ENCODE results near the gene PKM. TPM values are rescaled to one million over a fixed set of nuclear protein-coding genes. Genes with fewer than 3 reads are reported as not detected.

Gene PKM
- total RNA-seq, 1 experiment from 2014 or later, result 1,007 TPM

GRCh38 chr15:72154316-72154715 lies 76.7 kb downstream of the PKM start:
- no peak for DNase-seq
- Histone ChIP-seq H3K36me3 (replicated peaks; ENCODE audit: control insufficient read depth, insufficient read depth, low read length) (no peaks in the 10 kb centered on the region), H3K4me3 (ENCODE audit: insufficient read depth, low read depth, low read length) (no peak overlapping the region), H3K27me3 (ENCODE audit: control insufficient read depth, insufficient read depth, low read length) (no peaks in the 10 kb centered on the region)

GRCh38 chr15:72153269-72154000 lies 77.6 kb downstream of the PKM start:
- H3K36me3 ChIP-seq (replicated peaks; ENCODE audit: control insufficient read depth, insufficient read depth, low read length), result no peaks in the 10 kb centered on the region
- no peak overlapping the region for H3K4me3 ChIP-seq (ENCODE audit: insufficient read depth, low read depth, low read length)
- no peaks in the 10 kb centered on the region for H3K27me3 ChIP-seq (ENCODE audit: control insufficient read depth, insufficient read depth, low read length)
- no peak for DNase-seq

Other genes with a start within 250 kb of the PKM start
- gene MYO9A, start 113.0 kb downstream of the PKM start, total RNA-seq (2014; rRNA removed; shearing (Covaris generic)), result 7.8 and 12.6 TPM in 2 replicates
- gene SENP8, start 112.8 kb downstream of the PKM start, total RNA-seq (2014; rRNA removed; shearing (Covaris generic)), result 2.7 and 4.8 TPM in 2 replicates
- gene GRAMD2A, start 33.4 kb downstream of the PKM start, total RNA-seq (2014; rRNA removed; shearing (Covaris generic)), result 0.17 and 0.52 TPM in 2 replicates
- gene PARP6, start 41.4 kb upstream of the PKM start, total RNA-seq (2014; rRNA removed; shearing (Covaris generic)), result 24.8 and 28.8 TPM in 2 replicates
- 0.21 TPM in 1 of 2 replicates, not detected in the other for gene CELF6, start 89.0 kb upstream of the PKM start, total RNA-seq (2014; rRNA removed; shearing (Covaris generic))
- gene HEXA, start 144.8 kb upstream of the PKM start, total RNA-seq (2014; rRNA removed; shearing (Covaris generic)), result 52.5 and 54.2 TPM in 2 replicates
- gene TMEM202, start 167.1 kb upstream of the PKM start, total RNA-seq (2014; rRNA removed; shearing (Covaris generic)), result not detected in 2 replicates
- 60.5 and 68.8 TPM in 2 replicates for gene ARIH1, start 243.1 kb upstream of the PKM start, total RNA-seq (2014; rRNA removed; shearing (Covaris generic))